CD4-positive, alpha-beta T cell treated with Interleukin-2 at 100 ng/mL for 4 hours (primary cell): ENCODE results near the gene DUSP15.
"Not testable (repeated sequence)": the region's sequence is repeated elsewhere in the genome, so short reads cannot be mapped to it uniquely, and the experiment has no call there.

Experiments used
- DNase-seq: peaks from one replicate; pipeline ENCODE4 v3.0.0-alpha.2; 2020; ENCODE audit warnings: low spot score

DUSP15 gene

GRCh38 chr20:31869942-31870725, at the start of gene DUSP15, which contains the start of gene TTLL9:
Gene DUSP15, minus strand, starts transcription at chr20:31870527. Its CDS starts 190 bp downstream, at chr20:31870337.
Gene TTLL9, plus strand, starts transcription at chr20:31870634. Its CDS starts 493 bp downstream, at chr20:31871127.
- no peak for DNase-seq

GRCh38 chr20:31919410-31920155, 49.3 kb upstream of the DUSP15 start:
- DNase-seq, result no peak

- DNase-seq, result no peak
These were observed 48.3 kb upstream of the DUSP15 start for GRCh38 chr20:31918466-31919105.

GRCh38 chr20:31917962-31918412, 47.7 kb upstream of the DUSP15 start:
- DNase-seq, result not testable (repeated sequence)

GRCh38 chr20:31916708-31917107, 46.4 kb upstream of the DUSP15 start:
- no peak for DNase-seq

GRCh38 chr20:31915491-31916280, 45.4 kb upstream of the DUSP15 start:
- no peak for DNase-seq

GRCh38 chr20:31914170-31914569, 43.8 kb upstream of the DUSP15 start:
- DNase-seq, result no peak

GRCh38 chr20:31913431-31914157, 43.3 kb upstream of the DUSP15 start:
- DNase-seq, result no peak

GRCh38 chr20:31910071-31910803, 39.9 kb upstream of the DUSP15 start:
- no peak for DNase-seq

- DNase-seq, result no peak
These were observed 39.1 kb upstream of the DUSP15 start for GRCh38 chr20:31909253-31910070.

GRCh38 chr20:31908424-31908823, 38.1 kb upstream of the DUSP15 start:
- DNase-seq, result no peak

- DNase-seq, result no peak
These were observed 37.7 kb upstream of the DUSP15 start for GRCh38 chr20:31908016-31908415.

GRCh38 chr20:31907046-31907445, 36.7 kb upstream of the DUSP15 start:
- DNase-seq, result no peak

GRCh38 chr20:31906001-31906400, 35.7 kb upstream of the DUSP15 start:
- no peak for DNase-seq

- no peak for DNase-seq
These were observed 33.5 kb upstream of the DUSP15 start for GRCh38 chr20:31903627-31904386.

GRCh38 chr20:31901615-31902014, 31.3 kb upstream of the DUSP15 start:
- DNase-seq, result no peak

GRCh38 chr20:31897541-31897940, 27.2 kb upstream of the DUSP15 start:
- DNase-seq, result no peak

- no peak for DNase-seq
These were observed 25.7 kb upstream of the DUSP15 start for GRCh38 chr20:31896049-31896448.
